Stimulated activated CD8-positive, alpha-beta memory T cell treated with anti-CD3 and anti-CD28 coated beads, Interleukin-12 subunit alpha, Interleukin-12 subunit beta, amount 100 ng/mL, for 4 hours (primary cell): Measurements from ENCODE around the gene RBMS1.
"Not testable (repeated sequence)": the region's sequence is repeated elsewhere in the genome, so short reads cannot be mapped to it uniquely, and the experiment has no call there.

ENCODE experiments used
- DNase-seq: peaks from one replicate; pipeline ENCODE4 v3.0.0-alpha.2; 2020; ENCODE audit warnings: low read depth

Gene RBMS1

GRCh38 chr2:160380000-160380570, 113.5 kb downstream of the RBMS1 start:
- no peak for DNase-seq

DNA sequence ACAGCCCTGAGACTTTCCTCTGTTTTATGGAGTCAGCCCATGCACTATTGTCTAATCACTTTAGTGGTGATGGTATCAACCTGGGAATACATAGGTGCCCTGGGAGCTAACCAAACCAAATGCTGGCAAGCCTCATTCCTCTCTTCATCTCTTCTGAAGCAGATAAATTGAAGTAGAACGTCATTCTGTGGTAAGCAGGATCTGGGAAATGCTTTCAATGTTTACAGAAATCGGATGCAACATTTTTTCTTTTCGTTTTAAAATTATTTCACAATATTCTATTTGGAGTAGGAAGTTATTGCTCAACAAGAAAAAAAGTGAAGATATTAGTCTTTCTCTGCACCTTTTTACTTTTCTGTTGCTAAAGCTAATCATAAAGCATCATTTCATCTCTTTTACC, 114.2 kb downstream of the RBMS1 start:
- no peak for DNase-seq

- no peak for DNase-seq
Observed at GRCh38 chr2:160377204-160377995, 116.2 kb downstream of the RBMS1 start.

GRCh38 chr2:160376576-160376975, 117.0 kb downstream of the RBMS1 start:
- no peak for DNase-seq

DNA sequence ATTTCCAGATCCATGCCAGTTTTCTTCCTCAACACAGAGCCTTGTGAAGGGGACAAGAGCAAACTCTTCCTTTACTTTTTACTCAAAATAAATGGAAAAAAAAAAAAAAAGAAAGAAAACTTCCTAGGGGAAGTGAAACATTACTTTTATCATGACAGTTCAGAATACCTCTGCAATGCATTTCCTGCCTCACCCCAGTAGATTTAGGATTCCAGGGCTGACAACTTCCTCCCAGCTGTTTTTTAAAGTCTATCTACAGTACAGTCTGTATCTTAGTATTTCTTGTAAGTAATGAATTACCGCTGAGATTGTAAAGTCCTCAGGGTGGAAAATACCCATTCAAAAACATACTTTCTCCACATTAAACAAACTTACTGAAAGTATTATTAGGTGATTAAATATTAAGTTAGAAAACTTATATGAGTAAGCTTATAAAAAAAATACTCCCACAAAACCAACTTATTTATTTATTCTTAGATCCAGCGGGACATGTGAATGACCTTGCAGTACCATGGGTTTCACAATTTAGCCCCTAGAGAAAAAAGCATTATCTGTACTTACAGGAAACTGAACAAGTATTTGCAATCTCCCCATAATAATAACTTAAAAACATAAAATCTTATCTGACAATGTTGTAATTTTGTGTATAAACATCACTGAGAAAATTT, 117.7 kb downstream of the RBMS1 start:
- no peak for DNase-seq

GRCh38 chr2:160375037-160375436, 118.6 kb downstream of the RBMS1 start:
- no peak for DNase-seq

DNA sequence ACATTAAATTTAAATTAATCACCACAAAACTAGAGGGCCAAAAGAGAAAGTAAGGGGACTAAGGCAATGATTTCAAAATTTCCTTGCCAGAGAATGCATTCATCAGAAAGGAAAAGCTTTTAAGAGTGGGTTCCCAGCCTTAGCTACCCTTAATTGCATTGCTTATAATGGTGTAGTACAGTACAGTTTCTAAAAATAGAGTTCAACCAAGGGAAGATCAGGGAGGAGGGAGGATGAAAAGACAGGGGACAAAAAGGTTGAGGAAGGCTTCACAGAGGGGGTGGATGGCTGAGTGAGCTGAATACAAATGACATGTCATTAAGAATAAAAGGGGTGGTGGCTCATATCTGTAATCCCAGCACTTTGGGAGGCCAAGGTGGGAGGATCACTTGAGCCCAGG, 119.9 kb downstream of the RBMS1 start:
- no peak for DNase-seq

DNA sequence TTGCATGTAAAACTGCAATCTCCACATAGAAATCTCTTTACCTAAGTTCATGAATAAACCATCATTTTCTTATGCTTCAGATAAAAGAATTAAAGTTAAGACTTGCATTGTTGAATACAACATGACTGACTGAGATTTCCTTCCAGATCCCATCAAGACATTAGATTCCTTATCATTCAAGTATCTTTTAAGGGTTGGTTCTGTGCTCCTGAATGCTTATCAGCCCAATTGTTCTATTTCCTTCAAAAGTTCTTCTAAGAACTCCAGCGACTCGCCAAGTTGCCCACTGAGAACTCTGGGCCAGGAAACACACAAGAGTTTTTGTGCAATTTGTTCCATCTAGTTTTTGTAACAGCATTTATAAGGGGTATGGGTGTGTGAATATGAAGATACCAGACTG, 120.3 kb downstream of the RBMS1 start:
- DNase-seq, result no peak

- DNase-seq, result no peak
Observed at GRCh38 chr2:160372585-160372984, 121.0 kb downstream of the RBMS1 start.

- DNase-seq, result no peak
Observed at GRCh38 chr2:160372010-160372356, 121.6 kb downstream of the RBMS1 start.

- DNase-seq, result no peak
Observed at GRCh38 chr2:160371251-160372009, 122.2 kb downstream of the RBMS1 start.

- DNase-seq, result no peak
Observed at GRCh38 chr2:160368988-160369930, 124.3 kb downstream of the RBMS1 start.

DNA sequence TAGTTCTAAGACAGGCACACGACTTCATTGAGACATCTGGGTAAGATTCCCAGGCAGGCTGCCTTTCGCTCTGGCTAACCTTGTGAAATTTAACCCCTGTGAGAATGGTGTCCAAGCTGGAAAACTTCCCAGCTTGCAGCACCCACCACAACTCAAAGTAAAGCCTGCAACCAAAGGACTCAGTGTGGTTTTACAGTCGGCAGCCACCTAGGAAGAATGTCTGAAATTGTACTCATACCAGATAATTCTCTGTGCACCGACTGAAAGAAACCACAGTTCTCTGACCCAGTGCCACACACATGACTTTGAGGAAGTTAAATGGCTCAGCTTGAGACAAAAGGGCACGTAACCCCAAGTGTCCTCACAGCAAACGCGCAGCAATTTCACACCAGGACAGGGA, 125.7 kb downstream of the RBMS1 start:
- DNase-seq, result no peak

- DNase-seq, result not testable (repeated sequence)
Observed at GRCh38 chr2:160367139-160367538, 126.5 kb downstream of the RBMS1 start.

GRCh38 chr2:160366474-160366873, 127.1 kb downstream of the RBMS1 start:
- DNase-seq, result no peak

- DNase-seq, result no peak
Observed at GRCh38 chr2:160365716-160366367, 127.8 kb downstream of the RBMS1 start.

DNA sequence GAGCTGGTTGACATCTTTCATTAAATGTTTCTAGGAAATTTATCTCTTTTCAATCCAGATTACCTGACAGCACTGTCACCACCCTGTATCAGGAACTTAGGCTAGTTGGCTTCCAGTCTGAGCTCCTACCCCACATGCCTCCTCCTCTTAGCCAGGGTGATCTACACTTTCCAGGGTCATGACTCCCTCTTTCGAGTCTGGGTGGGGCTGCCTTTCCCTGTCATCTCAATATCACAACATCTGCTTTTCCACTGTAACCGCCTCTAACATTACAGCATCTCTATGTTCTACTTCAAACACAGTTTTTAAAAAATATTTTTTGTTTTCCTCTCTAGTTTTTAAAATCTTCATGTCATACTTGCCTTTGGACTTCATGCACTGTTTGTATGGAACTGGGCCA, 129.2 kb downstream of the RBMS1 start:
- DNase-seq, result no peak

- no peak for DNase-seq
Observed at GRCh38 chr2:160363961-160364360, 129.6 kb downstream of the RBMS1 start.

GRCh38 chr2:160363055-160363454, 130.6 kb downstream of the RBMS1 start:
- DNase-seq, result no peak

GRCh38 chr2:160362541-160362940, 131.1 kb downstream of the RBMS1 start:
- no peak for DNase-seq

- no peak for DNase-seq
Observed at GRCh38 chr2:160362018-160362417, 131.6 kb downstream of the RBMS1 start.
